ENCODE measurements around the gene VPS25.
A peak's percentile ranks its signal among the peaks of the same experiment; 100 is the strongest.

Gene VPS25

GRCh38 chr17:42795465-42795864 lies 22.2 kb downstream of the VPS25 start:
- no peak for DNase-seq (ENCODE audit: low spot score)

GRCh38 chr17:42796066-42796758 lies 23.0 kb downstream of the VPS25 start:
- no peak for DNase-seq (ENCODE audit: low spot score)

- no peak for DNase-seq (ENCODE audit: low spot score)
These were observed 24.1 kb downstream of the VPS25 start for GRCh38 chr17:42797067-42798007.

- DNase-seq (ENCODE audit: low spot score), result no peak
These were observed 24.7 kb downstream of the VPS25 start for GRCh38 chr17:42798011-42798382.

DNA sequence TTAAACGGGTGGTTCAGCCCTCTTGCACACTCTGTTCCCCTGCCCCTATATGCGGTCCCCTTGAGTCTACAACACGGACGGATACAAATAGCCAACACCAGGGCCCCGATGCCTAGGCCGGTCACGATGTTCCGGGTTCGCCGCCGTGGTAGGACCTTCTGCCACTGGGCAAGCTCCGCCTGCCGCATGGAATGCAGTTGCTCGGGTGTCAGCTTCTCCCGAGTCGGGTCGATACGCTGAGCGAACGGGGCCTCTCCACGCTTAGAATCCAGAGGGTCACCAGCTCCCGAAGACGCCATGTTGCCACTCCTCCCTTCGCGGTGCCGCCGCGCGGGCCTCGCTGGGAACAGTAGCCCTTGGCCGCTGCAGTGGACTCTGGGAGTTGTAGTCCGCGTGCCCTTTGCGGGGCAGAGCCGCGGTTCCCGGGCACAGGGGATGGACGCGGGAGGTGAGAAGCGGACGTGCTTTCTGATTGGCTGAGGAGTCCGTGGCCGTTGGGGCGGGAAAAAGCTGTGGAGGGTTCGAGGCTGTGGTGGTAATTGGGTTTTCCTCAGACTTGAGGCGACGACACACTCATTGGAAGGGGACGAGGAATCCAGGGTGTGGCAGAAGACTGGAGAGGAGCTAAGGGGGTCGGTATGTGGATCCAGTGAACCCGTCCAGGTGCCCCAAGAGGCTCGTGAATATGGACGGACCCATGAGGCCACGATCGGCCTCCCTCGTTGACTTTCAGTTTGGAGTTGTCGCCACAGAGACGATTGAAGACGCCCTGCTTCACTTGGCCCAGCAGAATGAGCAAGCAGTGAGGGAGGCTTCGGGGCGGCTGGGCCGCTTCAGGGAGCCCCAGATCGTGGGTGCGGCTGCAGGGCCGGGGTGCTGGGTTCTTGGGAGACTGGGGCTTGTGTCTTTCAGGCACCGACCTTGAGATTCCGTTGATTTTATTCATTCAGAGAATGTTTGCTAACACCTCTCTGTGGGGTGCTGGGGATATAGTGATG lies 25.4 kb downstream of the VPS25 start, which contains the start of the genes CNTD1 and COA3:
TSS of gene CNTD1 (plus strand) at position 479 of the 998 bp plus-strand sequence. CDS start at position 686, 207 bp downstream.
TSS of gene COA3 (minus strand) at position 322 of the 998 bp plus-strand sequence. CDS start at position 299, 23 bp downstream.
- peak; percentile 97 for DNase-seq (ENCODE audit: low spot score)

DNA sequence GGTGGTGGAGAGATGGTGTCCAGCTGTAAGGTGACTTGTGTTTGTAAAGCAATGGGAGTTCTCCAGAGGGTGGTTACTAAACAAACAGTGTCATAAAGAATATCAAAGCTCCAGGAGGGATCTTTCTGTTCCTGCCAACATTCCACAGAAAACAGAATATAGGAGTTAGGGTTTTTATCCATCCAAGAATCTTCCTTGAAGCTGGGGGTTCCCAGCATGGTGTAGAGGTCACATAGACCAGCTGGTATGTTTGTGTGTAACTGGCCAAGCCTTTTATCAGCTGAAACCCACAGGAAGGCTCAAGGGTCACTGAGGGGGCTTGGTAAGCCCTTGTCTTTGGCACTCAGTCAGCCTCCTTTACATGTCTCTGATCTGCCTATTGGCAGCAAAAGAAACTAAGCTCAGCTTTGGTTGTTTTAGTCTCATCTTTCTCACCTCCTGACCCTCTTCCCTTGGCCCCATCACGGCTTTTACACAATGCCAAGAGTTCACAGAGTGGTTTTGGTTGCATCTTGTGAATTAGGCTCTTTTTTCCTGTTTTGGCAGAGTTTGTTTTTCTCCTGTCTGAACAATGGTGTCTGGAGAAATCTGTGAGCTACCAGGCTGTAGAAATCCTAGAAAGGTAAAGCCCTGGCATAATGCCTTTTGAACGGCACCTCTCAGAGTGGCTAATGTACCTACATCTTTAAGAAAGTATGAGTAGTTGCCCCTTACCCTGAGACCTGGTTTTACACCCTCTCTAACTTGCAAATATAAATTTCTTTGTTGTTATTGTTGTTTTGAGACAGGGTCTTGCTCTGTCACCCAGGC lies 30.0 kb downstream of the VPS25 start:
- no peak for DNase-seq (ENCODE audit: low spot score)

GRCh38 chr17:42804918-42805367 lies 31.7 kb downstream of the VPS25 start:
- DNase-seq (ENCODE audit: low spot score), result no peak

- no peak for DNase-seq (ENCODE audit: low spot score)
These were observed 33.0 kb downstream of the VPS25 start for GRCh38 chr17:42806249-42806648.

- no peak for DNase-seq (ENCODE audit: low spot score)
These were observed 36.0 kb downstream of the VPS25 start for GRCh38 chr17:42809250-42809649.

DNA sequence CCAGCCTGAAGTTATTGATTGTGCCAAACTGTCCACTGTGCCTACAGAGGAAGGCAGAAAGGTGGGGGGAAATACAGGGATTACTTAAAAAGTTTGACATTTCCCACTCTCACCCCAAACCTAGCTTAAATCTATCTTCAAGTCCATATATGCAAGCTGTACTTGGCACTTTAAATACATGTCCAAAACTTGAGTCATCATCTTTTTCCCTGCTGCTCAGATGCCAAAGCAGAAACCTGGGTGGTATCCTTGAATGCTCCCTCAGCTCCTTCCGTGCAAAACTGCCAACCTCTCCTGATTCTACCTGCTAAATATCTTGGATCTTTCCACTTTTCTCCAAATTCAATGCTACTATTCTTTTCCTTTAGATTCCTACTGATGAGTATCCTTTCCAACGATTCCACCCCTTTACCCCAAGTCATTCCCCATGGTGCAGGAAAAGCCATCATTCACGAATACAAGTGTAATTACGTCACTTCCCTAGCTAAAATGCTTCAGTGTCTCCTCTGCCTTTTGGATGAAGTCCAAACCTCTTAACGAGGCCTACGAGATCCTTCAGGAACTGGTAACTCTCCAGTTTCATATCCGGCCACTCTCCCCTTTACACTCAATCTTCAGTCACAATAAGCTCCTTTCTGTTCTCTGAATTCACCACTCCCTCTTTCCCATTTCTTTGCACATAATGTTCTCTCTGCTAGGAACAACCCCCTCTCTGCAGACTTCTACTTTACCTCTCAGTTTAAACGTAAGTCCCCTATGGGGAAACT lies 41.6 kb downstream of the VPS25 start:
- DNase-seq (ENCODE audit: low spot score), result no peak

- no peak for DNase-seq (ENCODE audit: low spot score)
These were observed 44.6 kb downstream of the VPS25 start for GRCh38 chr17:42817866-42818265.

DNA sequence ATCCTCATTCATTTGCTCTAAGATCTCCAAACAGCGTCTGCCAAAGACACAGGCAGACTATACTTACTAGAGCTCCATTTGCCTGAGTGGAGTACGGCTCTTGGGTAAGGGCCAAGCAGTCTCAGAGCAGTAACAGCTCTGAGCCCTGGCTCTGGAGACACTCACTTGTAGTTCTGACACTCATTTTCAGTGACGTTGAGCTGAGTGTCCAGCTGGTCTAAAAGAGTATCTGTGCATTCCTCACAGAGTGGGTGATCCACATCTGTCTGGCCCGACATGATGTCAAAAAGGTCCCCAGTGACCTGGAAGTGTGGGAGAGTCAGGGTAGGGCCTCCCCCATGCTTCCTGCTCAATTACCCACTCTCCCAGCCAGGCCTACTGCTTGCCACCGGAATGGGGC lies 45.1 kb downstream of the VPS25 start:
- no peak for DNase-seq (ENCODE audit: low spot score)

- peak; percentile 78 for DNase-seq (ENCODE audit: low spot score)
These were observed 46.8 kb downstream of the VPS25 start for GRCh38 chr17:42819939-42820535.

GRCh38 chr17:42821176-42821575 lies 47.9 kb downstream of the VPS25 start:
- no peak for DNase-seq (ENCODE audit: low spot score)

DNA sequence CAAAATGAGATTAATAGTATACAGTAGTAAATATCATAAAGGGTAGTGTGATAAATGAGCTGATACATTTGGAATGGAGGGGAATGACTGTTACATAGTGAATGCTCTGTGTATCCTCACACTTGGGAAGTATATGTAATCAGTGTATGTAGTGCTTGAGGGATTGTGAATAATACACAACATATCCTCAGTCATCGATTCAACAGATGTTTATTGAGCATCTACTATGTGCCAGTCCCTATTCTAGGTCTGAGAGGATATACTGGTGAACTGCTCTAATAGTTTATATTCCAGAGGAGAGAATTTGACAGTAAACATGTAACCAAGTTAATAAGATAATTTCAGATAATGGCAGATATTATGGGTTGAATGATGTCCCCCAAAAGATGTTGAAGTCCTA lies 54.2 kb downstream of the VPS25 start:
- no peak for DNase-seq (ENCODE audit: low spot score)
